ENCODE data around the gene SEMA4B.
"Not testable (repeated sequence)": the region's sequence is repeated elsewhere in the genome, so short reads cannot be mapped to it uniquely, and the experiment has no call there.

SEMA4B gene

GRCh38 chr15:90261811-90262210 is 60.7 kb downstream of the SEMA4B start:
- no peak for DNase-seq (ENCODE audit: low spot score)

DNA sequence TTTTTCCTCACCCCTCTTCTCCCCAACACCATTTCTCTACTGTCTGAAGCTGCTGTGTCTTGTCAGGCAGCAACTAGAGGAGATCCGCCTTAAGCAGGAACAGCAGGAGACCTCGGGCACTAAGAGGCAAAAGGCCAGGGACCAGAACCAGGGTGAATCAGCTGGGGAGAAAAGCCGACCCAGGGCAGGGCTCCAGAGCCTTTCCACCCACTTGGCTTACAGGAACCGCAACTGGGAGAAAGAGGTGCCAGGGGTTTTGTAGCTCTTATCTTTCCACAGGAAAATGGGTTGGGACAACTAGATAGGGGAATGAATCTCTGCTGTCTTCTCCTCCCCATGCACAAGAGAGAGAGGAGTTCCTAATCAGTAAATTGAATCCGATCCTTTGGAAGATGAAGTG is 61.3 kb downstream of the SEMA4B start:
- DNase-seq (ENCODE audit: low spot score), result no peak

DNA sequence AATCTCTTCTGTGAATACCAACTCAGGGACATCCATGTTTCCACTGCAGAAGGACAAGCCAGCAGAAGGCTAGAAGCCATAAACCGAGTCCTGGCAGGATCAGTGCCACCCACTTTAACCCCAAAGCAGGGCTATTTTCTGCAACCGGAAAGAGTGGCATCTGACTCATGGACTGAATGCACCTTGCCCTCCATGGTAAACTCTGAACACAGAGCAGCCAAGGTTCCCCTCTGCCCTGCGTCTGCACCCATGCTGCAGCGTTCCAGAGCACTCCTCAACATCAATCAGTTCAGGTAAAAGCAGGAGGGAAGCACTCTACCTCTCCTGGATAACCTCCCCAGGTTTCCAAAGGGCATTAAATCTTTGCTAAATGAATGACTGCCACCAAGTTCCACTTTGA is 63.5 kb downstream of the SEMA4B start:
- no peak for DNase-seq (ENCODE audit: low spot score)

GRCh38 chr15:90265271-90266060 is 64.3 kb downstream of the SEMA4B start, which contains the start of gene NGRN:
Gene NGRN, plus strand, starts transcription at chr15:90265672. Its CDS starts 41 bp downstream, at chr15:90265713.
- peak; percentile 97 for DNase-seq (ENCODE audit: low spot score)

DNA sequence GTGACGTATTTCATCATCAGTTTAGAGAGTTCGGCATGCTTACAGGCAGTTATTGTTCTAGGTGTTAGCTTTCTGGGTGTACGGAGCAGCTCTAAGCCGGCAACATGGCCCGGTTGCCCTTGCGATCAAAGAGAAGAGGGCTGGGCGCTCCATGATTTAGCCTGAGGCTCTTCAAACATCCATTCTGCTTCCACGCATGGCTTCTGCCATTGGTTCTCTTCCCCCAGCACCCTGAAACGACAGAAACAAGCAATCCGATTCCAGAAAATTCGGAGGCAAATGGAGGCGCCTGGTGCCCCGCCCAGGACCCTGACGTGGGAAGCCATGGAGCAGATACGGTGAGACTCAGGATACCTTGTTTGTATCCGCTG is 64.9 kb downstream of the SEMA4B start:
- peak; percentile 34 for DNase-seq (ENCODE audit: low spot score)

DNA sequence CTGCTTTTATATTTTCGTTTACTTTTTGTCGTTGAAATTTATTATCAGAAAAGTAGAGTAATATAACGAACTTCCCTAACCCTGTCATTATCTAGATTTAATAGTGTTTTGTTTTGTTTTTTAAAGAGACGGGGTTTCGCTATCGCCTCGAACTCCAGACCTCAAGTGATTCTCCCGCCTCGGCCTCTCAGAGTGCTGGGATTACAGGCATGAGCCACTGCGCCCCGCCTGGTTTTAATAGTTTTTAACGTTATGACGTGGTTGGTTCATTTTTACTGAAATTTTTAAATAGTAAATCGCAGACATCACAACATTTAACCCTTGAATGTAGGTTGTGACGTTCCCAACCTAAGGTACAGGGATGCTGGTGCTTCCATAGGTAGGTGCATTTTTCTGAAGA is 65.4 kb downstream of the SEMA4B start:
- DNase-seq (ENCODE audit: low spot score), result no peak

DNA sequence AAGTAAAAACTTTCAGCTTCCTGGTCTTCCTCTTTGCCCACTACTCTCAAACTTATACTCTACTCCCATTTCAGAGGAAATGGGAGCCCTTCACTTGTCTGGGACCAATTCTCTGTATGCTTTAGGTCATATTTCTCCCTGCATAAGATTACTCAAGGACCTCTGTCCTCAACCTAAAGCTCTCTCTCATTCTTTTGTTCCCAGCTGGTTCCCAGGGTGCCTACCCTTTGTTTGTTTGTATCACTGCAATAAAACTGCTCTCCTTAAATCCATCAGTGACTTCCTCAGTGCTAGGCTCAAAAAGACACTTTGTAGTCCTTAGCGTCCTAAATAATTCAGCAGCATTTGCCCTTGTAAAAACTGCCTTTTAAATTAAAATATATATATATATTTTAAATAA is 67.3 kb downstream of the SEMA4B start:
- DNase-seq (ENCODE audit: low spot score), result no peak

GRCh38 chr15:90270502-90271150 is 69.5 kb downstream of the SEMA4B start:
- no peak for DNase-seq (ENCODE audit: low spot score)

DNA sequence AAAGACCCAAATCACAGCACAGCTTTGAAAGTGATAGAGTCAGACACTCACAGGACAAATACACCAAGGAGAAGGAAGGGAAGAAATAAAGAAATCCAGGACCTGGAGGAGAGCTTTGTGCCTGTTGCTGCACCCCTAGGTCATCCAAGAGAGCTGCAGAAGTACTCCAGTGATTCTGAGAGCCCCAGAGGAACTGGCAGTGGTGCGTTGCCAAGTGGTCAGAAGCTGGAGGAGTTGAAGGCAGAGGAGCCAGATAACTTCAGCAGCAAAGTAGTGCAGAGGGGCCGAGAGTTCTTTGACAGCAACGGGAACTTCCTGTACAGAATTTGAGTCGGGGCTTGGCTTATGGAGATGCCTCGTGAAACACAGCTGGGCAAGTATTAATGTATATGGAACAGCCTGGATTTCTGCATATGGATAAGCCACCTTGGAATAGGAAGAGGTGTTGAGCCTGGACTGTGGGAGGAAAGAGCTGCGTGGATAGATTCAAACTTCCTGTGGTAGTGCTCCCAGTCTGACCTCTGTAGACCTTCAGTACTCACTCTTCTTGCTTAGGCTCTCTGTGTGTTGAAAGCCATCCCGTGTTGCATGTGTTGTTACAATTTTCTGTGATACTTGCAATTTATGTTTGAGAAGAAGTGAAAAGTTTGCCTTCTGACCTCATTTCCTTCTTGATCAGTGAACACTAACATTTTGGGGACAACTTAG is 70.5 kb downstream of the SEMA4B start:
- no peak for DNase-seq (ENCODE audit: low spot score)

DNA sequence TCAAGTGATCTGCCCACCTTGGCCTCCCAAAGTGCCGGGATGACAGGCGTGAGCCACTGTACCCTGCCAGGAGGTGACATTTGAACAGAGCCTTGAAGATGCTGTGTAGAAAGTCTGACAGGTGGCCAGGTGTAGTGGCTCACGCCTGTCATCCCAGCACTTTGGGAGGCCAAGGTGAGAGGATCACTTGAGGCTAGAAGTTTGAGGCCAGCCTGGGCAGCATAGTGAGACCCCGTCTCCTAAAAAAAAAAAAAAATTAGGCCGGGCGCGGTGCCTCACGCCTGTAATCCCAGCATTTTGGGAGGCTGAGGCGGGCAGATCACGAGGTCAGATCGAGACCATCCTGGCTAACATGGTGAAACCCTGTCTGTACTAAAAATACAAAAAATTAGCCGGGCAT is 77.3 kb downstream of the SEMA4B start:
- DNase-seq (ENCODE audit: low spot score), result not testable (repeated sequence)
